Measurements from ENCODE around the gene COX19. TPM values are rescaled to one million over a fixed set of nuclear protein-coding genes. Genes with fewer than 3 reads are reported as not detected.

COX19 gene
- polyA plus RNA-seq, 3 donors: 7.4 to 15.0 (median 7.6) TPM

GRCh38 chr7:991729-992656 is 16.6 kb upstream of the COX19 start:
- Mint-ChIP-seq H3K9me3 (peaks cover 0 to 2% (median 0%) of the 10 kb centered on the region in 7 donors), H3K27me3 (ENCODE audit: low read depth in 3 of 3) (peaks cover 7 to 38% (median 8%) of the 10 kb centered on the region in 3 donors), H3K36me3 (peaks cover 3 to 4% of the 10 kb centered on the region in 2 donors), H3K4me1 (peaks cover 7% of the 10 kb centered on the region), H3K4me3 (no peak overlapping the region), H3K27ac (no peak overlapping the region)
- H3K27me3 ChIP-seq (ENCODE audit: control insufficient read depth in 2 of 2, insufficient read depth in 2 of 2, low read length in 2 of 2): peaks cover 0 to 13% of the 10 kb centered on the region in 2 donors
- no peaks in the 10 kb centered on the region for H3K9me3 ChIP-seq (replicated peaks in 1 of 2; ENCODE audit: control insufficient read depth in 1 of 2, insufficient read depth in 1 of 2, low read length in 2 of 2)
- no peak overlapping the region for H3K9ac ChIP-seq (ENCODE audit: insufficient read depth, low read length, poor library complexity, severe bottlenecking)
- H3K4me3 ChIP-seq (replicated peaks in 1 of 3; ENCODE audit: low read depth in 2 of 3, low read length in 3 of 3): no peak overlapping the region
- H2AFZ ChIP-seq (ENCODE audit: insufficient read depth, low read depth, low read length, poor library complexity, severe bottlenecking): no peak overlapping the region
- 95% methylated on average over 27 of the region's 34 CpGs for WGBS (ENCODE audit: insufficient coverage)
- DNase-seq: no peak
- H3K4me2 ChIP-seq (replicated peaks; ENCODE audit: extremely low read depth, low read length, poor library complexity, severe bottlenecking): no peak overlapping the region
- H3K36me3 ChIP-seq (replicated peaks in 1 of 2; ENCODE audit: control insufficient read depth in 1 of 2, insufficient read depth in 2 of 2, low read length in 2 of 2): no peaks in the 10 kb centered on the region
- no peak overlapping the region for H3K27ac ChIP-seq (ENCODE audit: low read depth in 1 of 2, low read length in 2 of 2)
- H4K20me1 ChIP-seq (ENCODE audit: insufficient read depth, low read length): no peaks in the 10 kb centered on the region
- TF ChIP-seq CTCF (IDR thresholded peaks at IDR 0.05): no peak
- intact Hi-C loops (cut with micrococcal nuclease): loop anchor here in 1 of 2 donors (5.0 kb wide), 1 partner anchor 185 kb away; no protein-coding TSS in a partner anchor
- H3K79me2 ChIP-seq (ENCODE audit: insufficient read depth, low read length): no peaks in the 10 kb centered on the region
- H3K4me1 ChIP-seq (ENCODE audit: control insufficient read depth in 1 of 2, insufficient read depth in 2 of 2, low read length in 2 of 2): peaks cover 5 to 10% of the 10 kb centered on the region in 2 donors

- intact Hi-C loops (cut with micrococcal nuclease): loop anchor here in 1 of 2 donors (5.0 kb wide), 1 partner anchor 186 kb away; no protein-coding TSS in a partner anchor
- Mint-ChIP-seq H3K4me1 (peaks cover 2% of the 10 kb centered on the region), H3K9me3 (peaks cover 0 to 2% (median 0%) of the 10 kb centered on the region in 7 donors), H3K36me3 (no peaks in the 10 kb centered on the region), H3K27me3 (ENCODE audit: low read depth in 3 of 3) (peaks cover 7 to 46% (median 10%) of the 10 kb centered on the region in 3 donors), H3K4me3 (no peak overlapping the region), H3K27ac (no peak overlapping the region)
- Histone ChIP-seq H3K27ac (ENCODE audit: low read depth in 1 of 2, low read length in 2 of 2) (no peak overlapping the region), H3K9ac (ENCODE audit: insufficient read depth, low read length, poor library complexity, severe bottlenecking) (no peak overlapping the region), H3K36me3 (replicated peaks in 1 of 2; ENCODE audit: control insufficient read depth in 1 of 2, insufficient read depth in 2 of 2, low read length in 2 of 2) (no peaks in the 10 kb centered on the region), H4K20me1 (ENCODE audit: insufficient read depth, low read length) (no peaks in the 10 kb centered on the region), H3K4me2 (replicated peaks; ENCODE audit: extremely low read depth, low read length, poor library complexity, severe bottlenecking) (no peak overlapping the region), H3K4me1 (ENCODE audit: control insufficient read depth in 1 of 2, insufficient read depth in 2 of 2, low read length in 2 of 2) (peaks cover 4 to 5% of the 10 kb centered on the region in 2 donors), H3K4me3 (replicated peaks in 1 of 3; ENCODE audit: low read depth in 2 of 3, low read length in 3 of 3) (no peak overlapping the region), H3K9me3 (replicated peaks in 1 of 2; ENCODE audit: control insufficient read depth in 1 of 2, insufficient read depth in 1 of 2, low read length in 2 of 2) (no peaks in the 10 kb centered on the region), H3K27me3 (ENCODE audit: control insufficient read depth in 2 of 2, insufficient read depth in 2 of 2, low read length in 2 of 2) (peaks cover 0 to 21% of the 10 kb centered on the region in 2 donors), H2AFZ (ENCODE audit: insufficient read depth, low read depth, low read length, poor library complexity, severe bottlenecking) (no peak overlapping the region), H3K79me2 (ENCODE audit: insufficient read depth, low read length) (no peaks in the 10 kb centered on the region)
- TF ChIP-seq CTCF (IDR thresholded peaks at IDR 0.05): no peak
- WGBS (ENCODE audit: insufficient coverage): 91% methylated on average over 8 of the region's 35 CpGs
- DNase-seq: no peak
Measured at GRCh38 chr7:990933-991728, 15.8 kb upstream of the COX19 start.

All from CD14-positive monocyte (primary cell).